Neural cell (in vitro differentiated cells): Measurements from ENCODE around the gene CTSE.

ENCODE experiments used
- CTCF ChIP-seq: fragments of 450-650 bp; IDR thresholded peaks from 2 replicates; pipeline ENCODE4 v1.5.1; 2014; ENCODE audit warnings: antibody characterized with exemption, mild to moderate bottlenecking, moderate library complexity; ENCODE audit not compliant: poor library complexity, severe bottlenecking
- EP300 ChIP-seq: fragments of 450-650 bp; conservative IDR thresholded peaks from 2 replicates; pipeline ENCODE4 v1.6.1; 2014; ENCODE audit warnings: antibody characterized with exemption, mild to moderate bottlenecking, moderate library complexity; ENCODE audit not compliant: poor library complexity, severe bottlenecking
- EZH2 ChIP-seq: fragments of 200-600, 300-800 bp; shearing (Covaris generic), sonication (generic); IDR thresholded peaks from 2 replicates; pipeline ENCODE4 v1.6.1; 2014; ENCODE audit warnings: antibody characterized with exemption, low read length, borderline replicate concordance, mild to moderate bottlenecking; ENCODE audit not compliant: insufficient read depth, poor library complexity, severe bottlenecking
- MXI1 ChIP-seq: fragments of 450-650 bp; conservative IDR thresholded peaks from 2 replicates; pipeline ENCODE4 v1.6.1; 2014; ENCODE audit warnings: antibody characterized with exemption, mild to moderate bottlenecking; ENCODE audit not compliant: poor library complexity, severe bottlenecking
- POLR2AphosphoS5 ChIP-seq: IDR thresholded peaks from 2 replicates; pipeline ENCODE4 v1.6.1; 2012

- TF ChIP-seq CTCF (no peak), EZH2 (no peak), EP300 (no peak), MXI1 (no peak), POLR2AphosphoS5 (no peak)
These were observed 10.5 kb downstream of the CTSE start for GRCh38 chr1:206013026-206013795.
